Epidermal melanocyte (primary cell): ENCODE measurements around the gene DHX38.
A peak's percentile ranks its signal among the peaks of the same experiment; 100 is the strongest.

Source experiments
- DNase-seq: peaks from one replicate; pipeline ENCODE4 v3.0.0; 2011; ENCODE audit warnings: low spot score; ENCODE audit not compliant: insufficient read length

Gene DHX38

DNA sequence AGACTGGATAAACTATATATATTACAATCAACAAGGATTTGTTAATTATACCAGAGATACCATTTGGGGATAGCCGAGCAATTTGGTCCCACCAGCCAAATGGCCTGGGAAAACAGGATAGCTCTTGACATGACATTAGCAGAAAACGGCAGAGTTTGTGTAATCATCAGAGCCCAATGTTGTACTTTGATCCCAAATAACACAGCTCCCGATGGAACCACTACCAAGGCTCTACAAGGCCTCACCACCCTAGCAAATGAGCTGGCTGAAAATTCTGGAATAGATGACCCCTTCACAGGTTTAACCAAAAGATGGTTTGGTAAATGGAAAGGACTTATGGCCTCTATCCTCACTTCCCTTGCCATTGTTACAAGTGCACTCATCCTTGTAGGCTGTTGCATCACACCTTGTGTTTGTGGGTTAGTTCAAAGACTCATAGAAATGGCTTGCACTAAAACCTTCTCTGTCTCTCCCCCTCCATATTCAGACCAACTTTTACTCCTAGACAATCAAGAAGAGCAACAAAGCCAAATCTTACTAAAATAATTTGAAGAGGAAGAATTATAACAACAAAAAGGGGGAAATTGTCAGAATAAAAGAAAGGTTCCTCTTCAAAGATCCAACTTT lies 9.8 kb upstream of the DHX38 start:
- DNase-seq = no peak

DNA sequence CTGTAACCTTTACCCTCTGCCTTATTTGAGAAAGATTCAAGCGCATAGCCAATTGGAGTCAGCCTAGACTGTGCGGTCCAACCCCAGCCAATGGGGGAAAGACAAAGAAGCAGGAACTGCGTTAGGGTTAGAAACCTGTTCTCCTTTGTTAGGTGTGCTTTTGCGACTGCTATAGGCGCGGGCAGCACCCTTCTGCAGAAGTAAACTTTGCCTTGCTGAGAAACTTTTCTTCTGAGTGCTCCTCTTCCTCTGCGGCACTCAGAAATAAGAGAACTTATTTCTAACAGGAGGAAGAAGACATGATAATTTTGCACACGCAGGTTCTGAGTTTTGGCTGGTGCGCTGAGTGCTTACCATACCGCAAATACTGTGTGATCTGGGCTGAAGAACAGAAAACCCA lies 9.2 kb upstream of the DHX38 start:
- DNase-seq = no peak

DNA sequence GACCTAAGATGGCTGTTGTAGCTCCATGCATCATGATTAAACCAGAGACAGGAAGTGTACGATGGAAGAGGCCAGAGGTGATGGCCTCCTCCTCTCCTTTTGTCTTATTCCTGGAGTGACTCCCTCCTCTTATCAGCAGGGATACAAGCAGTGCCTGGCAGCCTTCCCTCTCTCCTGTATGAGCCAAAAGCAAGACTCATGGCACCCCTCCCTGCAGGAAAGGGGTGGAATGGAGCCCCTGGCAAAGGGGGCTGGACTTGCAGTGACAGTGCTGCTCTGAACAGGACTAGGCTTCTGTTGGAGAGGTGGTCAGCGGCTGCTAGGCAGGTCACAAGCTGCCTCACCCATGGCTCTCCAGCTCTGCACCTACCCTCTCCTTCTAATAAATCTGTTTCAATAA lies 8.6 kb upstream of the DHX38 start:
- DNase-seq = no peak

DNA sequence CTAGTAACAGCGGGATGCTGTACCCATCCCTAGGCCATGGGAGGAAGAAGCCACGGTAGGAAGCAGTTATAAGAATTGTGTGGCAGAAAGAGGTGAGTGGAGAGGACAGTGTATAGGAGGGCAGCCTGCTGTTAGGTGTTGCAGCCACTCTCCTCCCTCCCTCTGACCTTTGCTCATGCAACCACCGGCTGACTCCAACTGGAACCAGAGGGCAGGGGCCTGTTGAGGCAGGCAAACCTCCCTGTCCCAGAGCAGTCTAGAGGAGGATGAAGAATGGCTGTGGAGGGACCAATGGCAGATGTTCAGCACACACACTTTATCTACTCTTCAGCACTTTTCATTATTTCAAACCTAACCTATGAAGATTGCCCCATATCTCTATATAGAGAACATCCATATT lies 2.4 kb upstream of the DHX38 start:
- DNase-seq = no peak

DNA sequence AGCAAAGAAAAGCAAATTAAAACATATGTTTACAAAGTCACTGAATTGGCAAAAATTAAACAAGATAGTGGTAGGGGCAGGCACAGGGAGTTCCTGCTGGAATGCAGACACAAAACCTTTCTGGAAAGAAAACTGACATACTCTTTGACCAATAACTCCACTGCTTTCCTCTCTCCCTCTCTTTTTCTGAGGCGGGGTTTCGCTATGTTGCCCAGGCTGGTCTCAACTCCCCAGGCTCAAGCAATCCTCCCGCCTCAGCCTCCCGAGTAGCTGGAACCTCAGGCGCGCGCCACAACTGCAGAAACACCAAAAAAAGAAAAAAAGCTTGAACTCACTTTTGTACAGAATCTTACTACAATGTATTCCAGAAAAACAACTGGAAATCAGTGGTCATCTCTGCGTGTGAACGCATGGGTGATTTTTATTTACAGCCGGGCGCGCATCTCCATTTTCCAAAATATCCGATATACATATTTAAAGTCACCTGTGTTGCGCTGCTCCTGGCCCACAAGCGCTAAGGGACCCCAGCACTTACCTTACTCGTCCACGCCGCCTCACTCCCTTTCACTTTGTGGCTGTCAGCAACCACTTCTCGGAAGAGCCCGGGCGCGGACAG lies 707 bp upstream of the DHX38 start:
- DNase-seq = peak; percentile 48

DNA sequence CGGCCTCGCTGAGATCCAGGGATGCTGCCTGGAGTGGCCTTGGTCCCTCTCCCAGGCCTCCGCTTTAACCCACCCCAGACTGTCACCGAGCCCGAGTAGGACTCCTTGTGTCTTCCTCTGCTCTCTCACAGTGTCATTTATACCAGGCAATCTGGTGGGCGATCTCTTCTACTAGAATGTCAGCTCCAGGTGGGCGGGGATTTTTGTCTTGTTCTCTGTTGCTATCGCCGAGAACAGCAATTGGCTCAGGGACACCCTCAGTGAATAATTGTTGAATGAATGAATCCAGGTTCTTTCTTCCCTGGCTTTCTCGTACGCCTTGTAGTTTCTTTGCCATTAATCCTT lies 591 bp downstream of the DHX38 start:
- no peak for DNase-seq

DNA sequence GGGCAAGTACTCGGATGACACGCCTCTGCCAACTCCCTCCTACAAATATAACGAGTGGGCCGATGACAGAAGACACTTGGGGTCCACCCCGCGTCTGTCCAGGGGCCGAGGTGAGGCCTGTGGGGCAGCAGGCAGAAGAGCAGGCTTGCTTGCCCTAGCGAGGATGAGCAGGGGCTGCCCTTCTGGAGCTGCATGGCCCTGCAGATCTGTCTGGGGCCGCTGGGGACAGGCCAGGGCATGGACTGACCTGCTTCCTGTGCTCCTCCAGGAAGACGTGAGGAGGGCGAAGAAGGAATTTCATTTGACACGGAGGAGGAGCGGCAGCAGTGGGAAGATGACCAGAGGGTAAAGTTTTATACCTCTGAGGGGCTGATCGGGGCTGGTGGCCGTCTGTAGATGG lies 5.3 kb downstream of the DHX38 start:
- no peak for DNase-seq

DNA sequence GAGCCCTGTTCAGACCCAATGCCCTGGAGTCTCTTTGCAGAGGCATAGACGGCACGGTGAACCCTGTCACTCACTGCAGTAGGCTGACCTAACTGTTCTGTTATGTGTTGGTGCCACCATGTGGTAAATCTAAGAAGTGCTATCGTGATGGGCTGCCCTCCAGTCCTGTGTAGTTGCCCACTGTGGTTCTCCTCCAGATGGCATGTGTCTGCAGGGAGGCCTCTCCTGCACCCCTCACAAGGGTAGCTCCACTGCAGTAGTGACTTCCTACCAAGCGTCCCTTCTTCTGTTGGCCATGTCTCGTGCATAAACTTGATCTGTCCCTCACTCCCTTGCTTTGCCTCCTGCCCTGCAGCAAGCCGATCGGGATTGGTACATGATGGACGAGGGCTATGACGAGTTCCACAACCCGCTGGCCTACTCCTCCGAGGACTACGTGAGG lies 5.8 kb downstream of the DHX38 start:
- peak; percentile 50 for DNase-seq

DNA sequence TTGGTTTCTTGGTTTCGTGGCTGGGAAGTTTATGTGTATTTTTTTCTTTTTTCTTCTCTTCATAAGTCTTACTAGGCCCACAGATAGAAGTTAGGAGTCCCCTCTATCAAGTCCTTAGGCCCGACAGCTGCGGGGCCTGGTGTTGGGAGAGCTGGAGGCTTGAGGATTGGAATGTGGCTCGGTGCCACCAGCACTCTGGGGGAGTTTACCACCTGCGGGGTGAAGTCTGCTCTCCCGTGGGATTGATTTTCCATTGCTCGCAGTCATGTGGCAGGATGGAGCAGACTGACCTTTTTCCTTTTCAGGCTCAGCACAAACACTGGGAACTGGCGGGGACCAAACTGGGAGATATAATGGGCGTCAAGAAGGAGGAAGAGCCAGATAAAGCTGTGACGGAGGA lies 7.5 kb downstream of the DHX38 start:
- DNase-seq = no peak

DNA sequence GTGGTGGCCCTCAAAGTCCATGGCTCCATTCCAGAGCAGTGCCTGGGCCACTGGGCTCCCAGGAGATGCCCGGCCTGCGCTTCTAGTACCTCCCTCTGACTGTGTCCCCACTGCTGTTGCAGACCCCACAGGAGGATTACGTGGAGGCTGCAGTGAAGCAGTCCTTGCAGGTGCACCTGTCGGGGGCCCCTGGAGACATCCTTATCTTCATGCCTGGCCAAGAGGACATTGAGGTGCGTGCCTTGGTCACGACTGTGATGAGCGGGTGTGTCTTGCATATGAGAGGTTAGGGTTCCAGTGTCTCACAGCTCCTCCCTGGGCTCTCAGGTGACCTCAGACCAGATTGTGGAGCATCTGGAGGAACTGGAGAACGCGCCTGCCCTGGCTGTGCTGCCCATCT lies 11.3 kb downstream of the DHX38 start:
- no peak for DNase-seq

DNA sequence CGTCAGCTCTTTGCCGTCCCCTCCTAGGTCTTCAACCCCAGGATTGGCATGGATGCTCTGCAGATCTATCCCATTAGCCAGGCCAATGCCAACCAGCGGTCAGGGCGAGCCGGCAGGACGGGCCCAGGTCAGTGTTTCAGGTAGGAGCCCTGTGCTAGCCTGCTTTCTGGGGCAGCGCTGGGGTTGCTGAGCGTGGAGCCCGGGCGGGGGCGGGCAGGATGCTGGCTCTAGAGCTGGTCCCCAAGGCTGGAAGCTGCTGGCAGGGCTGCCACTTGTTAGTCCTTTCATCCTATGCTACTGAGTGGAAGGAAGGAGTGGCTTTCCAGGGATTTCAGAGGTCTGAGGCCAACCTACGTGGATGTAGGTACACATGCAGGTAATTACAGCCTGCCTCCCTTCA lies 12.3 kb downstream of the DHX38 start:
- no peak for DNase-seq

DNA sequence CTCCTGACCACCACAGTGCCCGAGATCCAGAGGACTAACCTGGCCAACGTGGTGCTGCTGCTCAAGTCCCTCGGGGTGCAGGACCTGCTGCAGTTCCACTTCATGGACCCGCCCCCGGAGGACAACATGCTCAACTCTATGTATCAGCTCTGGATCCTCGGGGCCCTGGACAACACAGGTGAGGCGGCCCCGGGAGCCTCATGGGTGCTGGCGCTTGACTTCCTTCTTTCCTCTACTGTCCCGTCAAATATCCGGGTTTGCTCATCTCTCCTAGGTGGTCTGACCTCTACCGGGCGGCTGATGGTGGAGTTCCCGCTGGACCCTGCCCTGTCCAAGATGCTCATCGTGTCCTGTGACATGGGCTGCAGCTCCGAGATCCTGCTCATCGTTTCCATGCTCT lies 13.7 kb downstream of the DHX38 start:
- no peak for DNase-seq

DNA sequence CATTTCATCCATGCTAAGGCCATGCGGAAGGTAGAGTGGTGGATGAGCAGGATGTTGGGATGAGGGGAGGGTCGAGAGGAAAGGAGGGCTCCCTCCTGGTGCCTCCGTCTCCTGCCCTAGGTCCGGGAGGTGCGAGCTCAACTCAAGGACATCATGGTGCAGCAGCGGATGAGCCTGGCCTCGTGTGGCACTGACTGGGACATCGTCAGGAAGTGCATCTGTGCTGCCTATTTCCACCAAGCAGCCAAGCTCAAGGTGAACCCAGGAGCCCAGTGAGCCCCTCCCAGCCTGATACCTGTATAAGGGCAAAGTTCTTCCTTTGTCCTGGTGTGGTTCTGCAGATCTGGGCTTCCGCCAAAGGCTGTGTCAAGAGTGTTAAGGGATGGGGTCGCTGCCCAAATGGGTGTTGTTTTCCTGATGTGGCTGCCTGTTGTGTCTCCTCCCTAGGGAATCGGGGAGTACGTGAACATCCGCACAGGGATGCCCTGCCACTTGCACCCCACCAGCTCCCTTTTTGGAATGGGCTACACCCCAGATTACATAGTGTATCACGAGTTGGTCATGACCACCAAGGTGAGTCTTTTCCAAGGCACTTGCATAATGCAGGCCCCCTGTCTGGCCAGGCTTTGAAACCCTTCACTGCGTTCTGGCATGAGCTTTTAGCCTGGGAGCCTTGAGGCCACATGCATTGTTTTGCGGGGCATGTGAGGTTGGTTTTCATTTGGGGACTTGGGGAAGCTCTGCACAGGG lies 14.9 kb downstream of the DHX38 start:
- DNase-seq = no peak

DNA sequence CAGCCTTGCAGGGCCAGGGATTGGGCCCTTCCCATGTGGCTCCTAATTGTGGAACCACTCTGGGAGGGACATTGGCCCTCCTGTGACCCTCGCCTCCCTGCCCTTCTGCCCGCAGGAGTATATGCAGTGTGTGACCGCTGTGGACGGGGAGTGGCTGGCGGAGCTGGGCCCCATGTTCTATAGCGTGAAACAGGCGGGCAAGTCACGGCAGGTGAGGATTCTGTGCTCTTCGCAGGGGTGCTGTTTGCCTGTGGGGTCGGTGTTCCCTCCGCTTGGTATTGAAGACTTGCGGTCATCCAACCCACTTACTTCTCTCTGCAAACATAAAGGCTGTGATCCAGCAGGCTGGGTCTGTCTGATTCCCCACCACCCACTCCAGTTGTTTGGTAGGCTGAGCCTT lies 15.7 kb downstream of the DHX38 start:
- DNase-seq = no peak

DNA sequence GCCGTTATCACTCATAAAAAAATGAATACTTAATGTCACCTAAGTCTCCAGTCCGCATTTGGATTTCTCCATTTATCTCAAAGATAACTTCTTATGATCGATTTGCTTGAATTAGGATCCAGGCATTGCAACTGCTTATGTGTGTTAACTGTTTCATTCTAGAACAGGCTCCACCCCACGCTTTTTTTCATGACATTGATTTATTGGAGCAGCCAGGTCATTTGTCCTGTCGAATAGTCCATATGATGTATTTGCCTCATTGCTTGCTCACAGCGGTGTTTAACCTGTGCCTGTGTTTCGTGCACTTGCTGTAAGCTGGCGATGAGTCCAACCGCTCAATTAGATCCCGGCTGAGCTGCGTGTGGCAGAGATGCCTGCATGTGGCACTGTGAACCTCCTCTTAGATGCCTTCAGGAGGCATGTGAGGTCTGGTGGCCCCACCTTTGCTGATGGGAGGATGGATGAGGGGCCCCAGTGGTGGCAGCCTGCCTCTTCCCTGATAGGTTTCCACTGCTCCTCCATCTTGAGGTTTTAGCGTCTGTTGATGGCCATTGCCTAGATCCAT lies 16.4 kb downstream of the DHX38 start:
- DNase-seq = no peak

DNA sequence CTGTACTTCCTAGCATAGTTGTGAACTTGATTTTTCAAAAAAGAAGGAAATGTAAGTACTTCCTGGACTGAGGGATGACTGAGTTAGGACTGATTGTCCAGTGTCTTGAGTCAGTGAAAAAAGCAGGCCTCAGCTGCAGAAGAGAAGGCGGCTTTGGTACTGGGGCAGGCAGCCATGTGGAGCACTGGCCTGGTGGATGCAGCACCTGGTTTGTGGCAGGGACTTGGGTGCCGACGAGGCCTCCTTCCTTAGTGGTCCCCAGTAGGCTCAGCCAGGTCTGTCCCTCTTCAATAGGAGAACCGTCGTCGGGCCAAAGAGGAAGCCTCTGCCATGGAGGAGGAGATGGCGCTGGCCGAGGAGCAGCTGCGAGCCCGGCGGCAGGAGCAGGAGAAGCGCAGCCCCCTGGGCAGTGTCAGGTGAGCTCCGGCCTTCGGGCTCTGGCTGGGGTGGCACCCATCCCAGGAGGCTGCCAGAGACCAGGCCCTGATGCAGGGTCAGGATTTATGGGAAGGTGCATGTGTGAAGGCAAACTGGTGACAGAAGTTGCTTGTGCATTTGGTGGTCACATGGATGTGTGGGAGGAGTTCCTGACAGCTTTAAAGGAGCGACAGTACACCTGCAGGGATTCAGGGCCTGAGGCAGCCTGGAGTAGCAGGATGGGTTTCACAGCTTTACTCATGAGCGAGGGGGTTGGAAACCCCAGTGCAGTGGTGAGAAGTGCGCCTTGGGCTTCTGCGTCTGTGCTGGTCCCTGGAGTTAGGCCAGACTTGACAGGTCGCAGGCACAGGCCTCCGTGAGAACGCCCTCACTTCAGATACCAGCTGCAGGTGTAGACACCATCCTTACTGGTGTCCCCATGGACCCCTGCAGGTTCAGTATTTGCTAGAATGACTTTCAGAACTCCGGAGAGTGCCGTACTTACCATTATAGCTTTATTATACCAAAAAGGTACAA lies 17.3 kb downstream of the DHX38 start:
- DNase-seq = no peak

DNA sequence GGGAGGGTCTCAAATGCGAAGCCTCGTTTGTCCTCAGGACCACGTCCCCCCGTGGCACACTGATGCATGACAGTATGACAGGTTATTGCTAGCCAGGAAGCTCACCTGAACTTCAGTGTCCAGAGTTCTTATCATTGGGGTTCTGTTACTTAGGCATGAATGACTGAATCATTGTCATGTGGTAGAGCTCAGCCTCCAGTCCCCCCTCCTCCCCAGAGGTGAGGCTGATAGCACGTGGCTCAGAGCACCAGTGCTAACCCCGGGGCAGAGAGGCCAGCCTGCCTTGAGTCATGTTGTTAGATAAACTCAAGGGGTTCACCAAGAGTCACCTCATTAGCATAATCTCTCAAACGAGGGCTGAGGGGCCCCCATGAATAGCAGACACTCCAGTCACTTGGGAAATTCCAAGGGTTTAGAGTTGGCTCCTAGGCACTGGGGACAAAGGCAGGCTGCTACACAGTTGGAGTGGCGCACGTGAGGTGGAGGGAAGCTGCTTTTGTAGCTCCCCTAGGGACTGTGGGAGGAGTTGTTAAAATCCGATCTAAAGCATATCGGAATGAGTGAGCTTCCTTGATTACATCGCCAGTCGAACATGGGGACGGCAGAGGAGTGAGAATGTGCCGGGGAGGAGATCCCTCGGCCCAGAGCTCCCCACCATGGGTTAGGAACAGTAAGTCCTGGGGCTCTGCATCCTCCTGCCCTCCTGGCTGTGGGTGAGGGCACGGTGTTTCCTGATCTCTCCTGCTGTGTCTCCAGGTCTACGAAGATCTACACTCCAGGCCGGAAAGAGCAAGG lies 18.2 kb downstream of the DHX38 start:
- no peak for DNase-seq

DNA sequence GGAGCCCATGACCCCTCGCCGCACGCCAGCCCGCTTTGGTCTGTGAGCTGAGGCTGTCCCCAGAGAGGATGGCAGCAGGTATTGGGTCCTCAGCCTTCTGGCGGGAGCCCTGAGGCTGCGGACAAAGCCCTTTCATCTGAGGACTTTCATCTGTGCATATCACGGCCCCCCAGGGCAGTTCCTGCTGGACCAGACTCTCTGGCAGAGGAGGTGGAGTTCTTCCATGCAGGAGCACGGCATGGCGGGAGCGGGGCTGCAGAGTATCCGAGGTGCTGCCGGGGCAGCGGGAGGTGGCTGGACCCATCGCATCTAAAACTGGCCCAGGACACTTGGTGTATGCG lies 18.8 kb downstream of the DHX38 start:
- no peak for DNase-seq

DNA sequence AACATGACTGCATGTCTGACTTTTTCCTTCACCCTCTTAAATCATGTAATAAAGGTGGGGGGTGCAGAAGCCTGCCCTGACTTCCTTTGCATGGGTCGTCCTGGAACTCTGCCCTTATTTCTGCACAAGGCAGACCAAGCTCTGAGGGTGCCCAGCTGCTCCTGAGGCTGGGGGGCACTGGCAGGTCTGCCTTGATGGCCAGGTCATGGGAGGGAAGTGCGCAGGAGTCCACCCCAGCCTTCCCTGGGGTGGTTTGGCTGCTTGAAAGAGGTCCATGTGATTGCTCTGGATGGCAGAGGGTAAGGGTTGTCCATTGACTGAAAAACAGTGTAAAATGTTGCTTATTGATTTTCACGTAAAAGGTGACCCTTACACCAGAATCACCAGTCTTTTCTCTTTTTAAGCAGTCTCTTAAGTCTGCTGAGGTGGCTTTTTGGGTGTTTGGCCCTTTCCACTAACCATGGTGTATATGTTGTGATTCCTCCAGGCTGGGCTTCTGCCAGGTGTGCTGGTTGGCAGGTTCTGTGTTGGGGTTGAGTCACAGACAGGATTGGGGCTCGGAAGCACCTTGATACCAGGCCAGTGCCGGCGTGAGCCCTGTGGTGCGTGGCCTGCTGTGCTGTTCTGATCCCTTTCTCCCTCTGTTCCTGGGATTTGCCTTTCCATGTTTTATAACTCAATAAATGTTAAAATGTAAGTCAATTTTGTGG lies 19.4 kb downstream of the DHX38 start:
- no peak for DNase-seq

DNA sequence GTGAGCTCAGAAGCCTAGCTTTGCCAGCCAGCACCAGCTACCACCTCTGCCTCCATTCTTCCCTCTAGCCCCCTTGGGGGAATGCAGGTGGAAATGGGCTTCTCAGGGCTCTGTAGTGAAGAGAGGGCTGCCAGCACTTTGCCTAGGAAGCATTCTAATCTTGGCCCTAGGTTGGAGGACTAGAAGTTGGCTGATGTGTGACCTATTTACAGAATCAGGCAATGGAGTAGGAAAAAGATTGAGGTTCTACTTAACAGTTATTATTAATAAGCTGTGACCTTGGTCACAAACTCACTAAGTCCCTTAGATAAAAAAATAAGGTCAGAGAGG lies 19.9 kb downstream of the DHX38 start:
- DNase-seq = no peak
